Erythroblast (primary cell): Measurements from ENCODE around the gene PLSCR2.

Source experiments
- GATA1 ChIP-seq: IDR thresholded peaks from 2 replicates; pipeline ENCODE4 v1.6.1; 2011; ENCODE audit warnings: low read depth, mild to moderate bottlenecking, control low read depth, low read length, moderate library complexity
- POLR2A ChIP-seq: IDR thresholded peaks from 2 replicates; pipeline ENCODE4 v1.6.1; 2011; ENCODE audit warnings: mild to moderate bottlenecking, low read length

DNA sequence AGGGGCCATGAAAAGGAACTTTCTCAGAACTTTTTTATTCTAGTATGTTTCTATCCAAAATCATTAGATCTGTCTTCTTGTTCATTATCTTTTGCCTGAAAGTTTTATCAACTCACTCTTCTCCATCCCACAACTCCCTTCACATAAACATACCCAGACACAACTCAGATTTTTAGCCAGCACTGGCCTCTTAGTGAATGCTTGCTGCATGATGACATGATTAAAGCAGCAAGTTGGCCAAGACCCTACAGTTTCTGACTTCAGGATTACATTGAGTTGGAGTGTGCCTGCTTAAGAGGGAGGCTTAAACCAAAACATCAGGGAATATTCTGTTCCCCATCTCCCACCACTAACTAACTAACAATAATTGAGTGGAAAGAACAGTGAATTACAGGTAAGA lies 38.1 kb downstream of the PLSCR2 start:
- TF ChIP-seq POLR2A (no peak), GATA1 (no peak)
